PC-3 (cell line): ENCODE results near the gene CRTC3. TPM values are rescaled to one million over a fixed set of nuclear protein-coding genes. Genes with fewer than 3 reads are reported as not detected.
"Not testable (repeated sequence)": the region's sequence is repeated elsewhere in the genome, so short reads cannot be mapped to it uniquely, and the experiment has no call there.

Experiments
- ATAC-seq: fragments of 200-7000 bp; cut with Tn5 transposase; 2 replicates; pipeline ENCODE4 v1.9.1; 2020; ENCODE audit warnings: mild to moderate bottlenecking, moderate library complexity
- BruUV-seq: library from RNA; stranded (reverse); fragments of 400-500 nt; replicated peaks from 2 replicates; lab custom pipeline; 2021; lab: Mats Ljungman, UMichigan
- CTCF ChIA-PET: fragments of 300-600 bp; sonication (Branson Sonifier 250); formaldehyde crosslinking; loops from one replicate; lab custom pipeline; 2022; ENCODE audit warnings: antibody characterized with exemption; lab: Charles Lee
- POLR2A ChIA-PET: fragments of 300-600 bp; sonication (Branson Sonifier 250); formaldehyde crosslinking; loops from one replicate; lab custom pipeline; 2022; ENCODE audit warnings: antibody characterized with exemption; ENCODE audit not compliant: unreplicated experiment; lab: Charles Lee
- DNase-seq: peaks from one replicate; pipeline ENCODE4 v3.0.0-alpha.2; 2015
- H2AFZ ChIP-seq: fragments of 300-600 bp; sonication (generic); 2 replicates; pipeline ENCODE4 v1.6.0; 2016; ENCODE audit warnings: antibody characterized with exemption, low read length
- H3F3A ChIP-seq: fragments of 300-600 bp; sonication (generic); one replicate; pipeline ENCODE4 v1.6.0; 2017; ENCODE audit warnings: antibody characterized with exemption, low read length, control low read depth, mild to moderate bottlenecking; ENCODE audit not compliant: unreplicated experiment
- H3K27ac ChIP-seq: fragments of 300-600 bp; sonication (generic); 2 replicates; pipeline ENCODE4 v1.5.1; 2016; ENCODE audit warnings: mild to moderate bottlenecking, low read length
- H3K27me3 ChIP-seq: fragments of 300-600 bp; sonication (generic); 2 replicates; pipeline ENCODE4 v1.6.1; 2016; ENCODE audit warnings: low read length, mixed read lengths
- H3K36me3 ChIP-seq: fragments of 300-600 bp; sonication (generic); 2 replicates; pipeline ENCODE4 v1.6.1; 2016; ENCODE audit warnings: low read depth, mixed run types, low read length, mixed read lengths
- H3K4me1 ChIP-seq: fragments of 300-600 bp; sonication (generic); 2 replicates; pipeline ENCODE4 v1.5.1; 2016; ENCODE audit warnings: low read length; ENCODE audit not compliant: insufficient read depth
- H3K4me2 ChIP-seq: fragments of 300-600 bp; sonication (generic); 2 replicates; pipeline ENCODE4 v1.6.0; 2016; ENCODE audit warnings: low read length
- H3K4me3 ChIP-seq: fragments of 300-600 bp; sonication (generic); 2 replicates; pipeline ENCODE4 v1.5.1; 2016; ENCODE audit warnings: mild to moderate bottlenecking, low read length, mixed read lengths
- H3K79me2 ChIP-seq: fragments of 300-600 bp; sonication (generic); 2 replicates; pipeline ENCODE4 v1.6.1; 2017; ENCODE audit warnings: low read length, mixed read lengths
- H3K9ac ChIP-seq: fragments of 300-600 bp; sonication (generic); 2 replicates; pipeline ENCODE4 v1.6.0; 2016; ENCODE audit warnings: mild to moderate bottlenecking, low read length
- H3K9me2 ChIP-seq: fragments of 300-600 bp; sonication (generic); replicated peaks from 2 replicates; pipeline ENCODE4 v1.6.1; 2016; ENCODE audit warnings: mixed run types, low read length, mixed read lengths
- H3K9me3 ChIP-seq: fragments of 300-600 bp; sonication (generic); 2 replicates; pipeline ENCODE4 v1.6.1; 2016; ENCODE audit warnings: low read length, mixed read lengths
- H4K20me1 ChIP-seq: fragments of 300-600 bp; sonication (generic); 2 replicates; pipeline ENCODE4 v1.6.1; 2016; ENCODE audit warnings: low read length, mixed read lengths
- CTCF ChIP-seq: fragments of 300-600 bp; sonication (generic); conservative IDR thresholded peaks from 2 replicates; pipeline ENCODE4 v1.5.1; 2017; ENCODE audit warnings: antibody characterized with exemption, low read depth, mild to moderate bottlenecking, low read length
- EZH2 ChIP-seq: fragments of 300-600 bp; sonication (generic); IDR thresholded peaks from one replicate; pipeline ENCODE4 v1.6.1; 2017; ENCODE audit warnings: antibody characterized with exemption, mild to moderate bottlenecking, low read length; ENCODE audit not compliant: unreplicated experiment
- EZH2phosphoT487 ChIP-seq: fragments of 300-600 bp; sonication (generic); IDR thresholded peaks from 2 replicates; pipeline ENCODE4 v1.6.1; 2018; ENCODE audit warnings: mild to moderate bottlenecking, antibody characterized with exemption, low read length, borderline replicate concordance
- intact Hi-C: fragments of 100-400 bp; cut with micrococcal nuclease; formaldehyde crosslinking; loops from 2 replicates; pipeline ENCODE4 v1.9.0; 2023
- total RNA-seq: library from RNA; depleted of rRNA; stranded (reverse); fragments of >200 nt; gene quantifications from 2 replicates; pipeline ENCODE4 v1.2.3, GENCODE V29; 2014

CRTC3 gene
- total RNA-seq, 1 experiment from 2014 or later = 12.4 TPM

- ChIA-PET CTCF (interaction anchor here (0.6 kb wide), 1 partner anchor 242 kb away, joined by 6 read pairs; no protein-coding TSS in a partner anchor), POLR2A (no interaction called here)
- no peaks in the 10 kb centered on the region for H3F3A ChIP-seq
- H3K4me2 ChIP-seq = no peak overlapping the region
- TF ChIP-seq EZH2phosphoT487 (no peak), CTCF (no peak), EZH2 (no peak)
- no peak overlapping the region for H2AFZ ChIP-seq
- H3K4me3 ChIP-seq = no peak overlapping the region
- ATAC-seq (no peak), DNase-seq (no peak)
- H3K9me3 ChIP-seq = no peaks in the 10 kb centered on the region
- no peaks in the 10 kb centered on the region for H4K20me1 ChIP-seq
- 0 out of 2 replicates have a peak, but pooled peaks cover under 1% of the 10 kb centered on the region for H3K4me1 ChIP-seq
- H3K27me3 ChIP-seq = no peaks in the 10 kb centered on the region
- no peaks in the 10 kb centered on the region for H3K9me2 ChIP-seq
- H3K27ac ChIP-seq = no peak overlapping the region
- H3K9ac ChIP-seq = no peak overlapping the region
- no peaks in the 10 kb centered on the region for H3K36me3 ChIP-seq
- no TSS peak for BruUV-seq
- no peaks in the 10 kb centered on the region for H3K79me2 ChIP-seq
- intact Hi-C loops = no loop called here
These were observed 156.9 kb downstream of the CRTC3 start for GRCh38 chr15:90686435-90687218.

DNA sequence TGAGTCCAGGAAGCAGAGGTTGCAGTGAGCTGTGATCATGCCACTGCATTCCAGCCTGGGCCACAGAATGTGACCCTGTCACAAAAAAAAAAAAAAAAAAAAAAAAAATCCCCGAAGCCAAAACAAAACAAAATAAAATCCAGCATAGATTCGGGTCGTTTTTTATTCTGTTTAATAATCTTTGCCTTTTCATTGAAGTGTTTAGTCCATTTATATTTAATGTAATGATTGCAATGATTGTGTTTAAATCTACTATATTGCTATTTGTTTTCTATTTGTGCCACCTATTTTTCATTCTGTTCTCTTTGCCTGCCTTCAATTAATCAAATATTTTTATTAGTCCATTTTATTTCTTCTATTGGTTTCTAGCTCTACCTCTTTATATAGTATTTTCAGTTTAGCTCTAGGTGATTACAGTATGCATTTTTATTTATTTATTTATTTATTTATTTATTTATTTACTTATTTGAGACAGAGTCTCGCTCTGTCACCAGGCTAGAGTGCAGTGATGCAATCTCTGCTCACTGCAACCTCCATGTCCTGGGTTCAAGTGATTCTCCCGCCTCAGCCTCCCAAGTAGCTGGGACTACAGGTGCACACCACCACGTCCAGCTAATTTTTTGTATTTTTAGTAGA is 159.7 kb downstream of the CRTC3 start:
- DNase-seq, H3K79me2 ChIP-seq, BruUV-seq, H3K9ac ChIP-seq, POLR2A ChIA-PET, H3K9me3 ChIP-seq, H4K20me1 ChIP-seq, H3K36me3 ChIP-seq, H2AFZ ChIP-seq, H3K27me3 ChIP-seq, H3K9me2 ChIP-seq, ATAC-seq, H3K4me3 ChIP-seq, H3K27ac ChIP-seq, intact Hi-C loops, H3K4me1 ChIP-seq, H3K4me2 ChIP-seq, H3F3A ChIP-seq: not testable (repeated sequence)
- CTCF ChIA-PET = interaction anchor here (0.6 kb wide), 1 partner anchor 128 kb away, joined by 15 read pairs; no protein-coding TSS in a partner anchor

DNA sequence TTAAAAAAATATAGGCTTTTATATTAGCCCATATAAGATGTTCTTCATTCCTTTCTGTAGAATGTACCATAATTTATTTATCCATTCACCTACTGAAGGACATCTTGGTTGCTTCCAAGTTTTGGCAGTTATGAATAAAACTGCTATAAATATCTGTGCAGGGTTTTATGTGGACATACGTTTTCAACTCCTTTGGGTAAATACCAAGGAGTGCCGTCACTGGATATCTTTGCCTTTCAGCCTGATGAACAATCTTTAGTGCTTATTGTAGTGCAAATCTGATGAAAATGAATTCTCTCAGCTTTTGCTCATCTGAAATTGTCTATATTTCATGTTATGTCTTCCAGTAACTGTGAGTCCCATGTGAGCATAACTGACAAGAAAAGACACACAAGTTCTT is 160.9 kb downstream of the CRTC3 start:
- ChIA-PET POLR2A (no interaction called here), CTCF (no interaction called here)

More for the DNA sequence above, 160.9 kb downstream of the CRTC3 start:
- TF ChIP-seq CTCF (no peak), EZH2 (no peak), EZH2phosphoT487 (no peak)
- Histone ChIP-seq H2AFZ (no peak overlapping the region), H3K9me3 (no peaks in the 10 kb centered on the region), H3F3A (no peaks in the 10 kb centered on the region), H3K27ac (no peak overlapping the region), H3K4me3 (no peak overlapping the region), H3K4me2 (no peak overlapping the region), H3K36me3 (no peaks in the 10 kb centered on the region), H3K9me2 (no peaks in the 10 kb centered on the region), H3K9ac (no peak overlapping the region), H4K20me1 (no peaks in the 10 kb centered on the region), H3K27me3 (no peaks in the 10 kb centered on the region), H3K4me1 (no peaks in the 10 kb centered on the region), H3K79me2 (no peaks in the 10 kb centered on the region)
- DNase-seq = no peak
- BruUV-seq = no TSS peak
- intact Hi-C loops = no loop called here
- no peak for ATAC-seq
